Measurements from ENCODE around the gene VTCN1.
"Not testable (repeated sequence)": the region's sequence is repeated elsewhere in the genome, so short reads cannot be mapped to it uniquely, and the experiment has no call there.

VTCN1 gene

DNA sequence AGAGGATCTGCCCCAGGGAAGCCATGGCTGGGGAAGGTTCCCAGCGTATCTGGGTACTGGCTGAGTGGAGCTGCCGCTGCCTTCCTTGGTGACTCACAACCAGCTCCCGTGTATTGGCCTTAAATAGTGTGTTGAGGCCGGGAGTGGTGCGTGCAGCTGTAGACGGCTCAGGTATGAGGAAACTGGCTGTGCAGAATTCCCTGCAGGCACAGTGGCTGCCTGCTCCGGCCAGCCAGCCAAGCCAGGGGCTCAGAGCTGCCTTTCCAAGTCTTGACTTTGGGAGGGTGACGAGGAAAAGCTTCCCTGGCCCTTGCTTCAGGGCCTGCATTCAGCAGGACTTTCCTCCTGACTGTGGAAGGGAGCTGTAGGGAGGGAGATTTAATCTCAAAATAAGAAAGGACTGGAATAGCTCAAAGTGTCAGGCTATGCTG lies at the start of gene VTCN1:
Gene VTCN1 (minus strand): TSS at position 97 of the 431 bp plus-strand sequence. CDS start 72 bp downstream, at position 25.
- DNase-seq (ENCODE audit: low read depth in 4 of 4, low spot score in 1 of 4): no peak

DNA sequence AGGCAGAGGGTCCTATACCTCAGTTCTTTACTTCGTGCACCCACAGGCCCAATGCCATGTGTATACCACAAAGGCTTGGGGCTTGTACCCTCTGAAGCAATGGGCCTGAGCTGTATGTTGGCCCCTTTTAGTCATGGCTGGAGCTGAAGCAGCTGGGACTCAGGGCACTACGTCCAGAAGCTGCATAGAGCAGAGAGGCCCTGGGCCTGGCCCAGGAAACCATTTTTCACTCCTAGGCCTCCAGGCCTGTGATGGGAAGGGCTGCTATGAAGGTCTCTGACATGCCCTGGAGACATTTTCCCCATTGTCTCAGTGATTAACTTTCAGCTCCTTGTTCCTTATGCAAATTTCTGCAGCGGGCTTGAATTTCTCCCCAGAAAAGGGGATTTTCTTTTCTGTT lies 48.1 kb upstream of the VTCN1 start:
- DNase-seq (ENCODE audit: low read depth in 4 of 4, low spot score in 1 of 4): no peak

DNA sequence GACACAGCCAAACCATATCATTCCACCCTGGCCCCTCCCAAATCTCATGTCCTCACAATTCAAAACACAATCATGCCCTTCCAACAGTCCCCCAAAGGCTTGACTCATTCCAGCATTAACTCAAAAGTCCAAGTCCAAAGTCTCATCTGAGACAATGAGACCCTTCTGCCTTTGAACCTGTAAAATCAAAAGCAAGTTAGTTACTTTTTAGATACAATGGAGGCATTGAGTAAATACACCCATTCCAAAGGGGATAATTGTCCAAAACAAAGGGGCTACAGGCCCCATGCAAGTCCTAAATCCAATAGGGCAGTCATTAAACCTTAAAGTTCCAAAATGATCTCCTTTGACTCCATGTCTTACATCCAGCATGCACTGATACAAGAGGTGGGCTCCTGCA lies 47.3 kb upstream of the VTCN1 start:
- DNase-seq (ENCODE audit: low read depth in 4 of 4, low spot score in 1 of 4): not testable (repeated sequence)

- no peak for DNase-seq (ENCODE audit: low read depth in 4 of 4, low spot score in 1 of 4)
These were observed 46.6 kb upstream of the VTCN1 start for GRCh38 chr1:117257291-117257690.

- no peak for DNase-seq (ENCODE audit: low read depth in 4 of 4, low spot score in 1 of 4)
These were observed 39.4 kb upstream of the VTCN1 start for GRCh38 chr1:117250061-117250606.

DNA sequence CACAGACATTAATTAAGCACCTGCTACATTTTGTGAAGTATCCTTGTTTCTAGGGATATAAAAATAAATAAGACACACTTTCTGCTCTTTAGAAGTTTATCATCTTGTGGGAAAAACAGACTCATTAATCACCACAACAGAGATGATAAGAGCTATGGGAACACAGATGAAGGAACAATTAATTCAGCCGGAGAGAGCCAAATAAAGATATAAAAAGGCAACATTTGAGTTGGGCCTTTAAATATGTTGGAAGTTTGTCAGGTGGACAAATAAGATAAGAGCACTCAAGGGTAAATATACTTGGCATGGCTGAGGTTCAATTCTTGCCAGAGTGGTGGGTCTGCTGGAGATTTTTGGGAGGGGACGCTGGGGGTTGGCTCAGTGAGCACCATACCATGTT lies 34.2 kb upstream of the VTCN1 start:
- no peak for DNase-seq (ENCODE audit: low read depth in 4 of 4, low spot score in 1 of 4)

- no peak for DNase-seq (ENCODE audit: low read depth in 4 of 4, low spot score in 1 of 4)
These were observed 33.6 kb upstream of the VTCN1 start for GRCh38 chr1:117244306-117244705.

DNA sequence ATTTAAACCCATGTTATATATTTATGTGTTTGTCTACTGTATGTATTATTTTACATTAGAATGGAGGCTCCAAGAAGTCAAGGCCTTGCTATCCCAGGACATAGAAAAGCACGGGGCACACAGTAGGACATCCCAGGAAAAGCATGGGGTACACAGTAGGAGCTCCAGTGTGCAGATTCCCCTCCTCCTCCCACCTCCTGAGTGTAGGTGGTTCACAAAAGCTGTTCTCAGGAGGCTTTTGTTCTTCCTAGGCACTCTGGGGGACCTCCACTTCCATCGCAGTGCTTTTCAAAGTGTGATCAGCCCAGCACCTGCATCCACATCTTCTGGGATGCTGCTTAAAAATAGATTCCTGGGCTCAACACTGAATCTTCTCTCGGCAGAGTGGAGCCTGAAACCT lies 30.8 kb upstream of the VTCN1 start:
- no peak for DNase-seq (ENCODE audit: low read depth in 4 of 4, low spot score in 1 of 4)

GRCh38 chr1:117240547-117240946 lies 29.8 kb upstream of the VTCN1 start:
- no peak for DNase-seq (ENCODE audit: low read depth in 4 of 4, low spot score in 1 of 4)

GRCh38 chr1:117239467-117239866 lies 28.7 kb upstream of the VTCN1 start:
- DNase-seq (ENCODE audit: low read depth in 4 of 4, low spot score in 1 of 4): no peak

DNA sequence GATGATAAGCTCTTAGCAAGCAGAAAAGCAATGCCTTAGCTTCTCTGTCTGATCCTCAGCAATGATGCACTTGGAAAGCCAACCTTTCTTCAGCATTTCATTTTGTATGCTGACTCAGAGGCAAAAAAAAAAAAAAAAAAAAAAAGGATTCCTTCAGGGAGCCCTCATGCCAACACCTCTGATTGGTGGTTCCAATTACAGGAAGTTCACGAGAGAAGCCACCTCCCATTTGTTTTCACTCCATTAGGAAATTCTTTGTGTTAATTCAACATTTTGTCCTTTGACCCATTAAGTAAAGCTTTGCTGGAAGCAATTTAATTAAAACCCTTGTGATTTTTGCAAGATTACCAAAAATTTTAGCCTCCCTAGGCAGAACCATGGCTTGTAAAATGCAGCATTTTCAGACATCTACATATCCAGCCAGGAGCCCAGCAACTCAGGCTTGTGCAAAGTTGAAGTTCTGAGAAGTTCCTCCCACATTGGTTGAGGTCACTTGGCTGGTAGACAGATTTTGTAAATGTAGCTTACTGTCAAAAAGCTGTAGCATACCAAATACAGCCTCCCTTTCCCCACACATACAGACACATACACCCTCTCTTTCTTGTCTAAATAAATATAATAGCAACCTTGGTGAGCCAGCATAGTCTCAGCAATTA lies 27.1 kb upstream of the VTCN1 start:
- DNase-seq (ENCODE audit: low read depth in 4 of 4, low spot score in 1 of 4): no peak

DNA sequence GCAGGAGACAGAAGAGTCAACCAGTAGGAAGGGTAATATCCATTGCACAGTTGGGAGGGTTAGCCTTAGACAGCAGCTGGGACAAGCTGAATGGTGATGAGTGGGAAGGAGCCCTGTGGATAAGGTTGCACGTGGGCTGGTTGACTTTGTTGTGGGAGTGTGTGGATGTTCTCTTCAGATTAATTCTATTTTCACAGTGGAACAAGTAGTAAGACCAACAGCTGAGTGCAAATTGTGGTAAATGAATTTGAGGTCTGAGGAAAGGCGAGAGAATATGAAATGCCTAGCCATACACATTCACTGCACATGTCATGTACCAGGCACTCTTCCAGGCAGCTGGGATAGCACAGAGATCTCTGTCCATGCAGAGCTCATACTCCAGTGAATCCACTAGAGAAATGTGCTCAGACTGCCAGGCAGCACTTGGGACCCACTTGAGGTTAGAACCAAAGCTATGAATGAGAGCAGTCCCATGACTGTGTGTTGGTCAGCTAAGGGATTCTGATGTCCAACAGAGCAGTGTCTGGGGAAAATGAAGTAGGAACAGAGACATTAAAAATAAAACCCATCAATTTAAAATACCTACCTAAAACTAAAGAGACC lies 25.2 kb upstream of the VTCN1 start:
- DNase-seq (ENCODE audit: low read depth in 4 of 4, low spot score in 1 of 4): no peak

DNA sequence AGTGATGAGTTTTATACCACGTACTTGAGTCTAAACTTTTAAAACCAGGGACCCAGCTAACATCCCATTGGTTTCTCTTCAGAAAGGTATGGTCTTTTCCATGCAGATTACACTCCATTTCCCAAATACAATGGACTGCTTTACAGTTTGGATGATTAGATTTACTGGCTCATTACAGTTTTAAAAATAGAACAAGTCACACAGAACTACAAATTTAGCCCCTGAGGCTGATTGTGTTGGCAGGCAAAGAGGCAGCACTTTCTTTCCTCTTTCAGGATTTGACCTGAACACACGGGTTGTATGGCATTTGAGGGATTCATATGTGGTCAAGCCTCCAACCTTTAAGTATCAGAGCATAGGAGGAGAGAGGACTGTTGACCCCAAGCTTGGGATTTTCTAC lies 21.8 kb upstream of the VTCN1 start:
- no peak for DNase-seq (ENCODE audit: low read depth in 4 of 4, low spot score in 1 of 4)

GRCh38 chr1:117231748-117232373 lies 21.1 kb upstream of the VTCN1 start:
- no peak for DNase-seq (ENCODE audit: low read depth in 4 of 4, low spot score in 1 of 4)

DNA sequence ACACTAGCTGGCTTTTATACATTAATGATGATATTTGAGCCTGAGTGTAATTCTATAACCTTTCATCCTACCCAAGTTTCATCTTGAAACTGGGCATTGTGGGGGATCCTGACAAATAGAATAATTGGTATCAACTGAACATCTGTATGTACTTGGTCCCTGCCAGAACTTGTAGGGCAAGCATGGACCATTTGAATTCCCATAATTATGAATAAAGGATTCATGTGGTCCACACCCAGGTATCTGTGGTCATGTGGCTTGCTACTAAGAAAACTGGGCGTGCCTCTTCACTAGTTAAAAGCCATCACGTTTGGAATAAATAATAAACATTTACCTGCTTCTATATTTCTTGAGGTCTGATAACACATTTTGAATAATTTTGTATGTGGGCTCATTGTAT lies 20.6 kb upstream of the VTCN1 start:
- no peak for DNase-seq (ENCODE audit: low read depth in 4 of 4, low spot score in 1 of 4)

DNA sequence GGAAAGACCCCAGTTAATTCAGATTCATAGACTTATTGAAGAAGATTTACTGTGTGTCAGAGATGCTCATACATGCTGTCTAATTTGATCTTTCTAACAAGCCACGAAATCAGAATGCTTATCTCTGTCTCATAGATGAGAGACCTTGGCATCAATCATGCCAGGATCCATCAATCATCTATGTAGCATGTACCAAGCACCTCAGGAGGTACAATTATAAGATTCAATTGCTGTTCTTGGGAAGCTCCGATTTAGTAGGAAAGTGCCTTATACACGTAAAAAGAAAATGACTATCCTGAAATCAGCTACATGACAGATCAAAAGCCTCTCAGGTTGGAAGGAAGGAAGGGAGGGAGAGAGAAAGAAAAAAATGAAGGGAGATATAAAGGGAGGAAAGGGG lies 18.5 kb upstream of the VTCN1 start:
- DNase-seq (ENCODE audit: low read depth in 4 of 4, low spot score in 1 of 4): no peak

DNA sequence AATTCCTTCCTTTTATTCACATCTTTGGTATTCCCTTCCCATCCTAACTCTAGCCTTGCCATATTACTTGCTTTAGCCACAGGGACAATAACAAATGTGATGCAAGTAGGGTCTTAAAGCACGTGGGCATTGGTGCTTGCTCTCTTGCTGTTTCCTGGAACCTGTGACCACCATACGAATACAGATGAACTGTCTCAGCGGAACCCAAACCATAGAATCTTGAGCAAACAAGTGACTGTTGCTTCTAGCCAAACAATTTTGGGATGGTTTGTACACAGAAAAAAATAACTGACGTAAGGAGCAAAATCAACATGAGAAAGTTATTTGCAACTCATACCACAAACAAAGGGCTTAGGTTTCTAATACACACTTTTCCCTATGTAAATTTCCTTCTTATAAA lies 15.2 kb upstream of the VTCN1 start:
- DNase-seq (ENCODE audit: low read depth in 4 of 4, low spot score in 1 of 4): no peak

GRCh38 chr1:117216718-117217117 lies 6.0 kb upstream of the VTCN1 start:
- DNase-seq (ENCODE audit: low read depth in 4 of 4, low spot score in 1 of 4): no peak

DNA sequence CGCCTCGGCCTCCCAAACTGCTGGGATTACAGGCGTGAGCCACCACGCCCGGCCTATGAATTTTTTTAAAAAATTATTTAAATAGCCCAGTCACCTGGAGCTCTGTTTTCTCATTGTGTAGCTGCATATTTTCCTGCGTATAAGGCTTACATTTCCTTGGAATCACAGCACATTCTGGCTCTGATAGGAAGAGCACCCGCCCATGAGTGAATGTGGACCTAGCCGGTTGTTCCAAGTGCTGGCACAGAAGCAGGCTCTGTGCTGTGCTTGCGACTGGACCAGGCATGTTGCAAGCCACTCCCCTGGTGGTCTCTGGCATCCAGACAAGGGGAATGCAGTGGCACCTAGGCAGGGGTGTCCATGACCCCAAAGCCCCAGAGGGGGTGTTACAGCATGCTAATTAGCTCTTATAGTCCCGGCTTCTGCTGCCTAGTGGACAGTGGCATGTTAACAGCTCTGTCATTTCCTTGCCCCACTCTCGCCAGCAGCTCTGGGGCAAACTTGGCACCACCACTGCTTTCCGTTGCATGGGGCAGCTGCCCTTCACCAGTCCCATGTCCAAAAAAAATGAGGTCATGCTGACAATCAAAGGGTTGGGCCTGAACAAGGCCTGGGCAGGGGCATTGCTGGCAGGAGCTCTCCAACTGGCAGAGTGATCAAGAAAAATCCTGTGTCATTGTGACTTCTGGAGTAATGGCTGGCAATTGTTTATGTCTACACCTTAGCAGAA lies 5.2 kb upstream of the VTCN1 start:
- no peak for DNase-seq (ENCODE audit: low read depth in 4 of 4, low spot score in 1 of 4)

- no peak for DNase-seq (ENCODE audit: low read depth in 4 of 4, low spot score in 1 of 4)
These were observed 4.3 kb upstream of the VTCN1 start for GRCh38 chr1:117215019-117215418.

DNA sequence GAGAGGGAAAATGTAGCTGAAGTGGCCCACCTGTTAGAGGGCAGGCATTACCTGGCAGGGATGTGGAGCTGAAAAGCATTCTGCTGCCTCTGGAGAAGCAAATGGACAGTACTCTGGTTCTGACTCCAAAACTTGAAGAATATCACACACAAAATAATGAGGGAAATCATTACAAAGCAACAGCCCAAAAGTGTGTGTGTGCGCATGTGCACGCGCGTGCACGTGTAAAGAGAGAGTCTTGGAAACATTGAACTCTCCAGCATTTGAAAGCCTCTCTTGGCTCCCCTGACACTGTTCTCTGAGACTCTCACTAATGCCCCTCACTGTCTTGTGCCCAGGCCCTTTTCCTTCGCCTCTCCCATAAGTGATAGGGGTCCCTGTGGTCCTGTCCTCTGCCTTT lies 2.3 kb upstream of the VTCN1 start:
- no peak for DNase-seq (ENCODE audit: low read depth in 4 of 4, low spot score in 1 of 4)

- DNase-seq (ENCODE audit: low read depth in 4 of 4, low spot score in 1 of 4): no peak
These were observed 341 bp downstream of the VTCN1 start for GRCh38 chr1:117210386-117210785.

All from stimulated activated CD4-positive, alpha-beta T cell treated with anti-CD3 and anti-CD28 coated beads, Interleukin-1b, Interleukin-23, amount 100 ng/mL, for 24 hours (primary cell).